NCI-H2107 treated with DMSO at 0.1 percent for 48 hours (cell line): ENCODE measurements around the gene SAMD11.

Experiments
- DNase-seq: peaks from one replicate; lab custom pipeline; 2025; ENCODE audit not compliant: unreplicated experiment; lab: John Stamatoyannopoulos, UW

Gene SAMD11

GRCh38 chr1:904310-904950 lies 19.3 kb upstream of the SAMD11 start:
- no peak for DNase-seq

- no peak for DNase-seq
Measured at GRCh38 chr1:905071-905749, 18.5 kb upstream of the SAMD11 start.

GRCh38 chr1:905811-906599 lies 17.7 kb upstream of the SAMD11 start:
- DNase-seq, result no peak

- no peak for DNase-seq
Measured at GRCh38 chr1:906600-907420, 16.9 kb upstream of the SAMD11 start.

GRCh38 chr1:907611-908451 lies 15.9 kb upstream of the SAMD11 start:
- DNase-seq, result no peak

GRCh38 chr1:908661-909060 lies 15.1 kb upstream of the SAMD11 start:
- DNase-seq, result no peak

- no peak for DNase-seq
Measured at GRCh38 chr1:909861-910310, 13.8 kb upstream of the SAMD11 start.

GRCh38 chr1:910311-910880 lies 13.3 kb upstream of the SAMD11 start:
- no peak for DNase-seq

- no peak for DNase-seq
Measured at GRCh38 chr1:910881-911721, 12.6 kb upstream of the SAMD11 start.

- no peak for DNase-seq
Measured at GRCh38 chr1:911875-912739, 11.6 kb upstream of the SAMD11 start.

- DNase-seq, result no peak
Measured at GRCh38 chr1:912740-913301, 10.9 kb upstream of the SAMD11 start.

GRCh38 chr1:913491-914130 lies 10.1 kb upstream of the SAMD11 start:
- no peak for DNase-seq

GRCh38 chr1:914131-914890 lies 9.4 kb upstream of the SAMD11 start:
- DNase-seq, result no peak

- DNase-seq, result no peak
Measured at GRCh38 chr1:914891-915280, 8.8 kb upstream of the SAMD11 start.

GRCh38 chr1:915295-916172 lies 8.2 kb upstream of the SAMD11 start:
- no peak for DNase-seq
